Activated CD8-positive, alpha-beta memory T cell treated with anti-CD3 and anti-CD28 coated beads for 24 hours (primary cell): ENCODE measurements around the gene SYNE1.
A peak's percentile ranks its signal among the peaks of the same experiment; 100 is the strongest.
"Not testable (repeated sequence)": the region's sequence is repeated elsewhere in the genome, so short reads cannot be mapped to it uniquely, and the experiment has no call there.

Experiments
- DNase-seq: peaks from one replicate; pipeline ENCODE4 v3.0.0-alpha.2; 2020

The SYNE1 gene

DNA sequence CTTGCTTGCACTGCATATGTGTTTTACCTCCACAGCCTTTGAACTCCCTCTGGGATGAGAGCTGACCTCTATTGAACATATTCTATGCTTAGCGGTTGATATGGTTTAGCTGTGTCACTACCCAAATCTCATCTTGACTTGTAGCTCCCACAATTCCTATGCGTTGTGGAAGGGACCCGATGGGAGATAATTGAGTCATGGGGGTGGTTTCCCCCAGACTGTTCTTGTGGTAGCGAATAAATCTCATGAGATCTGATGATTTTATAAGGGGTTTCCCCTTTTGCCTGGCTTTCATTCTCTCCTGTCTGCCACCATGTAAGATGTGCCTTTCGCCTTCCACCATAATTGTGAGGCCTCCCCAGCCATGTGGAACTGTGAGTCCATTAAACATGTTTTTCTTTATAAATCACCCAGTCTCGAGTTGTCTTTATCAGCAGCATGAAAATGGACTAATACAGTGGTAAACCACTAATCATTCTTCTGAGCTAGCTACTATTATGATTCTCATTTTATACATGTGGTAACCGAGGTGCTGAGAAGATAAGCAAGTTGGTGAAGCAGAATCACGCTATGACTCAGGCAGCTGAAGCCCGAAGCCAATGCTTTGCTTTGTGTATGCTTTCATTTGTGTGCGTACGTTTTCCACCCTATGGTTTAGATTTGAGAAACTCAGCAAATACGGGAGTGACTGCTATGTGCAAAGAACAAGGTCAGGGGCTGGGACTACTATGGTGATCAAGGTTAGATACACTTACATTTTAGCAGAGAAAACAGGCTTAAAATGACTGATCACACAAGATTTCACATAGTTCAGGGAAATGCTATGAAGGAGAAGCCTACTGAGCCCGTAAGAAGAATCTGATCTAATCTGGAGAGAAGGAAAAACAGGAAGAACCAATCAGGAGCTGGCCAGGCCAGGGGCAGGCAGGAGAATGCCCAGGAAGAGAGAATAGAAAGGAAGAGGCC is 466.2 kb downstream of the SYNE1 start:
- DNase-seq, result peak; percentile 72

DNA sequence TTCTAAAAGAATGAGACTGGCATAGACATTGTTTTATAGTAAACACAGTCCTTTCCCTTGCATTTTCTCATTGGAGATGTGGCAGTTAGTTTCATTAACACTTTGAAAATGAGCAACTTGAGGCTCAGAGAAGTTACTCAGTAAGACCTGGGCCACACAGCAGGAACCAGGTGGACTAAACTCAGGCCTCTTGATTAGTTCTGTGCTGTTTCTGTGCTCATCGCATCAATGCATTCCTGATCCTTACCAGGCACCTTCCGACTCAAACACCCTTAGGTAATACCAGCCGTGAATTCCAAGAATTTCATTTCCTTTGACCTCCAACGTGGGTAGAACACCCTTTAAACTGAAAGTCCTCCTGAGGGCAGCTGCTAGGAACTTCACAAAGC is 466.9 kb downstream of the SYNE1 start:
- no peak for DNase-seq

GRCh38 chr6:152167641-152168603 is 469.2 kb downstream of the SYNE1 start:
- DNase-seq, result no peak

DNA sequence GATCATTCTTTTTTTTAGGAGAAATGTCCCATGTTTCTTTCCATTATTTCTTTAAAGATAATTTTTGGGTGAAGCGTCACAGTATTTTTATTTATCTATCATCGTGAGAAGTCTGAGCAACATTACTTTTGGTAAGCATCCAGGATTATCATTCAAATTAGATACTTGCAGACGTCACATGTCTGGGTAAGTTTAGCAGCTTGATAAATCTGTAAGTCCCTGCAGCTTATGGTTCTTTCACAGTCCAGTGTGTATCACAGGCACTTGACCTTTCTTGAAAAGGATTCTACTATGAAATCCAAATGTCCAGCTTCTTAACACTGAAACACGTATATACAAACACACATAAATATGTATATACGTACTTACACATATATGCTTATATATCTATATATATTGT is 470.3 kb downstream of the SYNE1 start:
- no peak for DNase-seq

GRCh38 chr6:152166497-152166896 is 470.7 kb downstream of the SYNE1 start:
- DNase-seq, result no peak

GRCh38 chr6:152164957-152165356 is 472.2 kb downstream of the SYNE1 start:
- DNase-seq, result no peak

DNA sequence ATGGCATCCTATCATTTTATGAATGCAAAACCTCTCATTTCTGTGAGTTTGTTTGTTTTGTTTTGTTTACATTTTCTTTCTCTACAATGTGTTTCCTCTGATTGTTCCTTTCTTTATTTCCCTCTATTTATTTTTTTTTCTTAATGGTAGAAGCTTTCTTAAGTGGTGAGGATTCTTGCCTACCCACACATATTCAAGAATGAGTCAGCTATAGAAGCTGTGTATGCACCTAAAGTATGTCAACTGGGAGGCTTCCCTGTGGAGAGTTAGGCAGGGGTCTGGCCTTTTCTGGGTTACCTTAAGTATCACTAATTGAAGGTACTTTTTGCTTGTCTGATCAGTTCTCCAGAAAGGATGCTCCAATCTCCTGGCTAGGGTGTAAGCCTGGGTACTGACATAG is 475.7 kb downstream of the SYNE1 start:
- no peak for DNase-seq

DNA sequence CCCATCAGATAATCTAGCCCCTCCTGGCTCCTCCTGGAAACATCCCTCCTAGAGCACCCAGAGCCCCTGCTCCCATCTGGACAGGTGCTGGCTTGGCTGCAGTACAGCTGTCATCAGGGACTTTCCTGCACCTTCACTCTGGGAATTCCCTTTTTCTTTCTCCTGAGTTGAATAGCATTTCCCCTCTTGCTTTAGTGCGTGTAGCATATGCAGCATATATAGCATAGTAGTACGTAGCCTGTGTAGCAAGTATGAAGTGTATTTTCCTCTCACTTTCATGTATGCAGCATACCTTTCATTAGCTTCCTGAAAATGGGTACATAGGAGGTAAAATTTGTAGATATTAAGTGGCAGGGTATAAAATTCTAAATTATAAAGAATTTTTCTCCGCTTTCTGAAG is 476.8 kb downstream of the SYNE1 start:
- no peak for DNase-seq

GRCh38 chr6:152155792-152156191 is 481.4 kb downstream of the SYNE1 start:
- DNase-seq, result no peak

DNA sequence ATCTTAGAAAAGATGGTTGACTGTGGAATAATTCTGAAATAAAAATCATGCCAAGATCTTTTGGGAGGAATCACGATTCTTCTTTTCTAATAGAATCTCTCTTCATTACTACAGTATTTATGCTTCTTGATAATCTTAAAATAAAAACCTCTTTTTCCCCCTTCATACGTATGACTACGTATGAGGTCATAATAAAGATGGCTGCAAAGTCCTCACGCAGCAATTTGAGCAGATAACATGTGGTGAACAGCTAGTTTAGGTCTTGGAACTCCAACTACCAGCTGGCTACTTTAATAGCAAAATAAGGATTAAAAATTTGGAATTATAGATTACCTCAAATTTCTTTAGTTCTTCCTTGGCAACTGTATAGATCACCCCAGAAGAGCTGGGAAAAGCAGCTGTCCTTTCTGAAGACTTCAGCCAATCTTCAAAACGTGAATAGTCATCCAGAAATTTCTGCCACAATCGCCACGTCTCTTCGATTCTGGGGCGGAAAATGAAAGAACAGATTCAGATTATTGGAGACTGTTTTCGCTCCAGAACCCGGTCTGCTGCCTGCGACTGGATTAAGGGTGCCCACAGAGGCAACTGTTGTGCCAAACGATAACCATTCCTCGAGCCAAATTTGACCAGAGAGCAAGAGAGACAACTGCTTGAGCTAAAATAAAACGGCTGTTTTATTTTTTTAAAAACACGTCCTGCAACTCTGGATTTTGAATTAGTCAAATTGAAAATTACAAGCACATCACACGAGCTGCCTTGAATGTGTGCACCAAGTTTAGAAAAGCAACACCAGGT is 482.4 kb downstream of the SYNE1 start:
- DNase-seq, result no peak

- DNase-seq, result no peak
Observed at GRCh38 chr6:152151920-152152319, 485.2 kb downstream of the SYNE1 start.

GRCh38 chr6:152150196-152150595 is 487.0 kb downstream of the SYNE1 start:
- DNase-seq, result no peak

DNA sequence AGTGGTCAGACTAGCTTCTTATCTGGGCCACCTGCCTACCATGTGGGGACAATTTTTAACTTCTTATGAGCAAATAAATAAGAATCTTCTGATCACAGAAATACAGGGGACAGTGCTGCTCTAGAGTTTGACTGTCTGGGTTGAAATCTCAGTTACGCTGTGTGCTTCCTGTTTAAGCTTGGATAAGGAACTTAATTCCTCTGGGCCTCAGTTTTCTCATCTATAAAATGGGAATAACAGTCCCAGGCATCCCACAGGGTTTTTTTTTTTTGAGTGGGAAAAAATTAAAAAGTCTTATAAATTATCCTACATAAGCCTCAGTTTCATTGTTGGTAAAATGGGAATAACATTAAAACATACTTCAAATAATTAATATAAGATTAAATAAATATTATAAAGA is 488.8 kb downstream of the SYNE1 start:
- DNase-seq, result no peak

- no peak for DNase-seq
Observed at GRCh38 chr6:152147269-152147668, 489.9 kb downstream of the SYNE1 start.

- no peak for DNase-seq
Observed at GRCh38 chr6:152146385-152146784, 490.8 kb downstream of the SYNE1 start.

GRCh38 chr6:152143359-152143758 is 493.8 kb downstream of the SYNE1 start:
- DNase-seq, result no peak

DNA sequence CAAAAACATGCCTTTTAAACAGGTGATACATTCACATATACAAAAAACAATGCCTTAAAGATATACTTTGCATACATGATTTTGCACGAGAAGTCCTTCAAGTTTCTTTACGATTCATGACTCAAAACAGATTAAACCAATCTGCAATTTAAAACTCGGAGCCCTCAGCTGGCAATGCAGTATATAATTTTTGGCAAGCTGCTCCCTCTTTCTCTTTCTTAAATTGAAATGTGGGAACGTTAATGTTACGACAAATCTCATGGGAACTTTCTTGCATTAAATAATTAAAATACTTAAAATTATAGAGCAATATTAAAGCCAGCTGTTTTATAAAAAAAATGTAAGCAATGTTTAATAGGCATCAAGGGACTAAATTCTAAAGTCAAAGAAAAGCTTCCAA is 495.1 kb downstream of the SYNE1 start:
- no peak for DNase-seq

GRCh38 chr6:152138344-152138743 is 498.8 kb downstream of the SYNE1 start:
- DNase-seq, result not testable (repeated sequence)

DNA sequence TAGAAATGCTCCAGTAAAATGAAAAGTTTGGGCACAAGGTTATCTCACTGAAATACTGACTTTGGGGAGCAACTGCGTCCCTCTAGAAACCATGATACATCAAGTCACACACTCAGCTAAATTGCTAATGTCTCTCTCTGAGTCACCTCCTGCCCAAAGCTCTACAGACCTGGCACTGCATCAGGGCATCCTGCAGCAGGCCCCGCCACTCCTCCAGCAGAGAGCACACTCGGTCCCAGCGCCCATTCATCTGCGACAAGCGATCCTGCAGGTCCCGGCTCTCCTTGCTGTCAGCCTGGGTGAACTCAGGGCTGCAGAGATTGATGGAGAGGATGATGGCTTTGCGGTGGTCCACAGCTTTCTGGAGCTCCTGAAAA is 500.7 kb downstream of the SYNE1 start:
- DNase-seq, result no peak

DNA sequence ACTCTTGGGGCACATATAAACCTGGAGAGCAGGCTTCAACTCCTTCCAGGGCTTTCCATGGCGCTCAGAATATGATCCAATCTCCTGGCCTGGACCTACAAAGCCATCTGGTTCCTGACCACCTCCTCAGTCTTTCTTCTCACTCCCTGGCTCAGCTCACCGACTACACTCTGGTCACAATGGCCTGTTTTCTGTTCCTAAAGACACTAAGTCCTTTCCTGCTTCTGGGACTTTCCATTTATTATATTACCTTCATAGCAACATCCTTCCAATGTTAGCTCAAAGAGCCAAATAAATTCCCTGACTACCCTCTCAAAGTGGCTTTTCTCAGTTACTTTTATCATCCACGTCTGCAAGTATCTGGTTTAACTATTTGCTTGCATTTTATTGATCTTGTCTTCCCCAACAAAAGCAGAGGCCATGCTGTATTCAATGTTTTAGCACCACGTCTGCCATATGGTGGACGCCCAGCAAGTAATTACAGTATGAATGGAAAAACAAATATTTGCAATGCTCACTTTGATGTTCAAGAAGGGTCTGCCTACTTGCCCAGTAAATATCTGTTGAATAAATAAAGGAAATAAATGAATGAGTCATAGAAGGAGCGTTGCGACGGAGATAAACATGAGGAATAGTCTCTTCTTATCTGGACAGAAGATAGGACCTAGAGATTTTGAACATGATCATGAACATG is 501.3 kb downstream of the SYNE1 start:
- no peak for DNase-seq

DNA sequence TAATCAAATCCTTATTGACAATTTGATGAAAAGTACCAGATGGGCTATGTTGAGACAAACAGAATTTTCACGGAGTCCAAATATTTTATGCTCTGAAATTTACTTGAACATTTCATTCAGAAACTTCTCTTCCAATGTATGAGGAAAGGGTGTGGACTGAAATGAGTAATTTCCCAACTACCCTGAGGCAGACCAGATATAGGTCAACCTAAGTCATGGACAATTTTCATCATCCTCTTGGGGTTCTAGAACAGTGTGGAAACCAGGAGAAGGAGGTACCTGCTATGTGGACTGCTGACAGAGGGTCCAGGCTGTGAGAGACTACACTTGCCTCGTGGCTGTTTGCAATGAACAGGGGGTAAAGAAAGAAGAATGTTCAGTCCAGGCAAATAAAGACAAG is 506.7 kb downstream of the SYNE1 start:
- no peak for DNase-seq

GRCh38 chr6:152129691-152130151 is 507.4 kb downstream of the SYNE1 start:
- DNase-seq, result no peak
